Camera-type eye (tissue), 1 donor: ENCODE measurements around the gene OR4X1. TPM values are rescaled to one million over a fixed set of nuclear protein-coding genes. Genes with fewer than 3 reads are reported as not detected.

Source experiments
- total RNA-seq: library from RNA; depleted of rRNA; stranded (reverse); fragments of >200 nt; gene quantifications from one replicate; pipeline ENCODE4 v1.2.3, GENCODE V29; 2014

Gene OR4X1, protein sequence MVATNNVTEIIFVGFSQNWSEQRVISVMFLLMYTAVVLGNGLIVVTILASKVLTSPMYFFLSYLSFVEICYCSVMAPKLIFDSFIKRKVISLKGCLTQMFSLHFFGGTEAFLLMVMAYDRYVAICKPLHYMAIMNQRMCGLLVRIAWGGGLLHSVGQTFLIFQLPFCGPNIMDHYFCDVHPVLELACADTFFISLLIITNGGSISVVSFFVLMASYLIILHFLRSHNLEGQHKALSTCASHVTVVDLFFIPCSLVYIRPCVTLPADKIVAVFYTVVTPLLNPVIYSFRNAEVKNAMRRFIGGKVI
- not detected for total RNA-seq

DNA sequence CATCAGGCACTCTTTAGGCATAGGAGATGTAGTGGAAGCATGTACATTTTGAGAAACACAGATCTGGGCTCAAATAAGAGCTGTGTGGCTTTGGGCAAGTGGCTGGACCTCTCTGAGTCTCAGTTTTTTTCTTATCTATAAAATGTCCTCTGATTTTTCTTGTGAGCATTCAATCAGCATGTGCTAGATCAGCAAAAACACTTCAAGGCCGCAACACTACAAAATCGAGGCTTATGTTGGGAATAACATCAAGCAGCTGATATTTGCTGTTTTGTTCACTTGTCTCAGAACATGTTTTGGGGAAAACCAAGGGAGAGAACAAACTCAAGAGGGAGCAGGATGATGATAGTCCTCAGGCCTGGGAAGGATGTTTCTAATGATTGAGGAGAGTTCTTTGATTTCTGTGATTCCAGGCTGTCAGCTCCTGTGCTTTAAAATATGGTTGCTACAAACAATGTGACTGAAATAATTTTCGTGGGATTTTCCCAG is at the start of gene OR4X1:
TSS of gene OR4X1 (plus strand) at position 439 of the 489 bp plus-strand sequence. CDS start at position 439, 0 bp downstream.

DNA sequence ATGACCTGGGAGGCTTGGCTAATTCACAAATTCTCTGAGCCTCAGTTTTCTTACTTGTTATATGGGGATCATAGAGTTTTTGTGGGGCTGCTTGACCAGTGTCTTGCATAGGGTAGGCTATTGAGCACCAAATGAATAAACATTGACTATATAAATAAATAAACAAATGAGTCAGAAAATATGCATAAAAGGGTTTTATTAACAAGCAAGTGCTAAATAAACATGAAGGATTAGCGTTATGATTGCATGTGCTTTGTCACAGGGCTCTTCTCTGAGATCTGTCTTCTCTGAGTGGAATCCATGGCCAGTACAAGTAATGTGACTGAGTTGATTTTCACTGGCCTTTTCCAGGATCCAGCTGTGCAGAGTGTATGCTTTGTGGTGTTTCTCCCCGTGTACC is 47.2 kb upstream of the OR4X1 start, which contains the start of gene OR4B1:
TSS of gene OR4B1 (plus strand) at position 301 of the 400 bp plus-strand sequence. CDS start at position 301, 0 bp downstream.

DNA sequence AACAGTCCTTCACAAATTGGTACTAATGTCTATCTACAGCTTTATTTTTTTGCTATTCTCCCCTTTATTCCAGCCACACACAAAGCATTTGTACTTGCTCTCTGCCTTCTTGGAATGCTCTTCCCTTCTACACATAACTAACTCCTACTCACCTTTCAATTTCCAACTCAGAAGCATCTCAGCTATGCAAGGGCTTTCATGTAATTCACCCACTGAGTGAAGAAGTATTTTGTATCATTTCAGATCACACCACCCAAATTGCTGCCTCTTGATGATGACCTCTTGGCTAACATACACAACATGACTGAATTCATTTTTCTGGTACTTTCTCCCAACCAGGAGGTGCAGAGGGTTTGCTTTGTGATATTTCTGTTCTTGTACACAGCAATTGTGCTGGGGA is 18.9 kb upstream of the OR4X1 start, which contains the start of gene OR4X2:
TSS of gene OR4X2 (plus strand) at position 301 of the 400 bp plus-strand sequence. CDS start at position 301, 0 bp downstream.

DNA sequence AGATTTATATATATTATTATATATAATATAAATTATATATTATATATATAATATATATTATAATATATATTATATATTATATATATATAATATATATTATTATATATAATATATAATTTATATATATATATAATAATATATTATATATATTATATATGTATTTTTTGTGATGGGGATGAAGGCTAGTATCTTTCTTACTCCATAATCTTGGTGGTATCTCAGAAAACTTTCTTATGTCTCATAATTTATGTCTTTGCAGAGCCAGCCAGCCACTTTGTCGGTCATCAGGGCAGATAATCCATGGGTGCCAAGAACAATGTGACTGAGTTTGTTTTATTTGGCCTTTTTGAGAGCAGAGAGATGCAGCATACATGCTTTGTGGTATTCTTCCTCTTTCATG is 42.3 kb downstream of the OR4X1 start, which contains the start of gene OR4S1:
TSS of gene OR4S1 (plus strand) at position 301 of the 400 bp plus-strand sequence. CDS start at position 301, 0 bp downstream.

Other genes starting within 250 kb of the OR4X1 start
- gene OR4B1, start 47.1 kb upstream of the OR4X1 start, total RNA-seq, result not detected
- gene OR4X2, start 18.8 kb upstream of the OR4X1 start, total RNA-seq, result not detected
- not detected for gene OR4S1, start 42.4 kb downstream of the OR4X1 start, total RNA-seq
- gene OR4C3, start 61.1 kb downstream of the OR4X1 start, total RNA-seq, result not detected
- not detected for gene OR4C5, start 102.6 kb downstream of the OR4X1 start, total RNA-seq
- gene OR4A47, start 224.9 kb downstream of the OR4X1 start, total RNA-seq, result not detected